Muscle of back (tissue), 11 donors: ENCODE measurements around the gene NUMB. TPM values are rescaled to one million over a fixed set of nuclear protein-coding genes. Genes with fewer than 3 reads are reported as not detected.

ENCODE experiments used
- DNase-seq, 3 donors: peaks; one replicate each; pipeline versions ENCODE4 v3.0.0 to v3.0.0-alpha.2; 2013
- polyA plus RNA-seq, 10 donors: library from polyadenylated mRNA; unstranded; fragments of 120-200 nt; gene quantifications; one replicate each; pipeline ENCODE4 v1.2.1, GENCODE V29; 2013; ENCODE audit not compliant: insufficient read length in 10 of 10

NUMB gene
- polyA plus RNA-seq, 10 donors = 24.0 to 44.3 (median 34.8) TPM

- DNase-seq = no peak
Observed at GRCh38 chr14:73467377-73467776, 9.0 kb upstream of the NUMB start.

- DNase-seq = no peak
Observed at GRCh38 chr14:73466861-73467260, 8.5 kb upstream of the NUMB start.

- no peak for DNase-seq
Observed at GRCh38 chr14:73465823-73466532, 7.6 kb upstream of the NUMB start.

- peak in 1 of 3 donors; percentile 83 for DNase-seq
Observed at GRCh38 chr14:73463411-73463810, 5.1 kb upstream of the NUMB start.

- no peak for DNase-seq
Observed at GRCh38 chr14:73462815-73463214, 4.5 kb upstream of the NUMB start.

- no peak for DNase-seq
Observed at GRCh38 chr14:73462048-73462715, 3.8 kb upstream of the NUMB start.

GRCh38 chr14:73461478-73462047 lies 3.2 kb upstream of the NUMB start:
- DNase-seq = no peak

- DNase-seq = peak in 1 of 3 donors; percentile 36
Observed at GRCh38 chr14:73460691-73461127, 2.4 kb upstream of the NUMB start.

GRCh38 chr14:73459959-73460358 lies 1.6 kb upstream of the NUMB start:
- no peak for DNase-seq

- no peak for DNase-seq
Observed at GRCh38 chr14:73457924-73458182, 493 bp downstream of the NUMB start.

- peak in 1 of 3 donors; percentile 62 for DNase-seq
Observed at GRCh38 chr14:73457041-73457923, 1.1 kb downstream of the NUMB start.

GRCh38 chr14:73455294-73455693 lies 3.1 kb downstream of the NUMB start:
- DNase-seq = no peak

GRCh38 chr14:73452341-73453186 lies 5.8 kb downstream of the NUMB start:
- DNase-seq = peak; percentile 74 to 86 (median 84)

GRCh38 chr14:73443758-73444157 lies 14.6 kb downstream of the NUMB start:
- no peak for DNase-seq

- no peak for DNase-seq
Observed at GRCh38 chr14:73441286-73441685, 17.1 kb downstream of the NUMB start.

GRCh38 chr14:73438993-73439392 lies 19.4 kb downstream of the NUMB start:
- DNase-seq = peak in 1 of 3 donors; percentile 35

- no peak for DNase-seq
Observed at GRCh38 chr14:73437206-73437605, 21.1 kb downstream of the NUMB start.

- no peak for DNase-seq
Observed at GRCh38 chr14:73432124-73432523, 26.2 kb downstream of the NUMB start.

- no peak for DNase-seq
Observed at GRCh38 chr14:73428353-73428824, 30.0 kb downstream of the NUMB start.

- no peak for DNase-seq
Observed at GRCh38 chr14:73427516-73428264, 30.7 kb downstream of the NUMB start.
